HL-60/S4 treated with phorbol 12-myristate 13-acetate at 8.2 ng/mL for 4 days and 3 days (cell line): ENCODE results near the gene TRMT2A.

Source experiments
- in situ Hi-C: fragments of 300-500 bp; cut with MboI; formaldehyde crosslinking; loops from 2 replicates; pipeline ENCODE4 v1.15.0; 2022; ENCODE audit warnings: low sequenced_read_pairs

Gene TRMT2A

GRCh38 chr22:20108757-20109230, 8.2 kb downstream of the TRMT2A start:
- in situ Hi-C loops = no loop called here

GRCh38 chr22:20107951-20108756, 8.9 kb downstream of the TRMT2A start:
- in situ Hi-C loops = no loop called here

GRCh38 chr22:20107471-20107901, 9.5 kb downstream of the TRMT2A start:
- in situ Hi-C loops = no loop called here

GRCh38 chr22:20106849-20107237, 10.2 kb downstream of the TRMT2A start:
- in situ Hi-C loops = no loop called here

GRCh38 chr22:20106205-20106848, 10.7 kb downstream of the TRMT2A start:
- in situ Hi-C loops = no loop called here

GRCh38 chr22:20105456-20106204, 11.4 kb downstream of the TRMT2A start:
- in situ Hi-C loops = no loop called here

- in situ Hi-C loops = no loop called here
Observed at GRCh38 chr22:20102203-20102780, 14.7 kb downstream of the TRMT2A start.

GRCh38 chr22:20101638-20102037, 15.4 kb downstream of the TRMT2A start:
- in situ Hi-C loops = no loop called here

GRCh38 chr22:20099099-20099711, 17.8 kb downstream of the TRMT2A start:
- in situ Hi-C loops = no loop called here

GRCh38 chr22:20096574-20097420, 20.2 kb downstream of the TRMT2A start:
- in situ Hi-C loops = no loop called here

GRCh38 chr22:20095521-20095920, 21.5 kb downstream of the TRMT2A start:
- in situ Hi-C loops = no loop called here

- in situ Hi-C loops = no loop called here
Observed at GRCh38 chr22:20094197-20094807, 22.7 kb downstream of the TRMT2A start.

GRCh38 chr22:20093418-20094196, 23.4 kb downstream of the TRMT2A start:
- in situ Hi-C loops = no loop called here

GRCh38 chr22:20092477-20092854, 24.6 kb downstream of the TRMT2A start:
- in situ Hi-C loops = no loop called here

- in situ Hi-C loops = no loop called here
Observed at GRCh38 chr22:20091690-20092476, 25.1 kb downstream of the TRMT2A start.

- in situ Hi-C loops = no loop called here
Observed at GRCh38 chr22:20090730-20091240, 26.2 kb downstream of the TRMT2A start.

GRCh38 chr22:20089977-20090729, 26.9 kb downstream of the TRMT2A start:
- in situ Hi-C loops = no loop called here
